H1 (cell line): ENCODE data around the gene KRT78. TPM values are rescaled to one million over a fixed set of nuclear protein-coding genes. Genes with fewer than 3 reads are reported as not detected.

Experiments
- ATF2 ChIP-seq: IDR thresholded peaks from 2 replicates; pipeline ENCODE4 v1.6.1; 2012; ENCODE audit warnings: low read length, inconsistent platforms
- polyA plus RNA-seq, 7 experiments: library from polyadenylated mRNA; depleted of rRNA in 3 of 7; stranded (reverse) in 5 of 7; unstranded in 2 of 7; fragments of >200 nt in 5 of 7; fragments of 200-250 nt in 2 of 7; gene quantifications; 1 replicate in 5 of 7; 2 replicates in 1 of 7; 4 replicates in 1 of 7; pipeline versions ENCODE4 v1.2.1 to v1.2.3, GENCODE V29; 2011 to 2013; ENCODE audit warnings: missing spikeins in 2 of 7, mixed read lengths in 2 of 7
- total RNA-seq: library from RNA; stranded (reverse); fragmentation: NEBNext Ultra II Directional; extraction: Animal tissue kit (Norgen Biotek cat#: 25700); gene quantifications from 2 replicates; pipeline ENCODE4 v1.2.1, GENCODE V29; 2021

Gene KRT78
- total and polyA plus RNA-seq, 2 of the 8 experiments (the other 6 are each of a cell fraction or from before 2014, with no cell fraction given): not detected

DNA sequence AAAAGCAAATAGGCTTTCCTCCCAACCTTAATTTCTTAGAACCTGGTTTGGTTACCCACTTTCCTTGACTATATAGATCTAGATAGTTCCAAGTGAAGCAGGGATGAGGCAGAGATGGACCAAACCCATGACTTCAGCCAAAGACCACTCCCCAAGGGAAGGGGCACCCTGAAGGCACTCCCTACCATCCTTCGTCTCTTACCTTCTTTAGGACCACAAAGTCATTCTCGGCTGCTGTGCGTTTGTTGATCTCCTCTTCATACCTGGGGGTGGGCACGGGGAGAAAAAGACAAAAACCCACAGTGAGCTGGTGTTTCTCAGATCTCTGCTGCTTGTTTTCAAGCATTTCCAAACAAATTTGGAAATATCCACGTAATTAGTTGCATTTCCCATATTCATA, 38.2 kb downstream of the KRT78 start (continued):
- TF ChIP-seq ATF2: no peak
